ENCODE measurements around the gene REEP1.

- TF ChIP-seq POLR2AphosphoS5 (IDR thresholded peaks at IDR 0.05) (no peak), CTCF (IDR thresholded peaks at IDR 0.05) (no peak), POLR2A (IDR thresholded peaks at IDR 0.05) (no peak), EP300 (IDR thresholded peaks at IDR 0.05) (no peak)
Observed at GRCh38 chr2:86358957-86359356, 21.5 kb upstream of the REEP1 start.
